HG03280 (cell line): ENCODE measurements around the gene CD68.
A peak's percentile ranks its signal among the peaks of the same experiment; 100 is the strongest.

Source experiments
- ATAC-seq: cut with Tn5 transposase; IDR thresholded peaks from one replicate; pipeline ENCODE4 v1.9.1; 2021; ENCODE audit warnings: mild to moderate bottlenecking, moderate library complexity; ENCODE audit not compliant: unreplicated experiment

Gene CD68

GRCh38 chr17:7579001-7579833 is at the start of gene CD68:
Gene CD68 (plus strand): TSS chr17:7579638. CDS start chr17:7579678, 40 bp downstream.
- peak; percentile 33 for ATAC-seq

GRCh38 chr17:7530023-7530900 is 49.2 kb upstream of the CD68 start:
- ATAC-seq: no peak

- no peak for ATAC-seq
Observed at GRCh38 chr17:7538050-7538449, 41.4 kb upstream of the CD68 start.

GRCh38 chr17:7538891-7539545 is 40.4 kb upstream of the CD68 start:
- ATAC-seq: no peak

- ATAC-seq: no peak
Observed at GRCh38 chr17:7541074-7541621, 38.3 kb upstream of the CD68 start.

- ATAC-seq: no peak
Observed at GRCh38 chr17:7544911-7545310, 34.5 kb upstream of the CD68 start.

GRCh38 chr17:7548585-7549400 is 30.6 kb upstream of the CD68 start, which contains the start of gene TNFSF12:
Gene TNFSF12 (plus strand): TSS chr17:7549058. CDS start chr17:7549154, 96 bp downstream.
- ATAC-seq: no peak

- ATAC-seq: no peak
Observed at GRCh38 chr17:7549401-7550055, 29.9 kb upstream of the CD68 start.

GRCh38 chr17:7550344-7550743 is 29.1 kb upstream of the CD68 start:
- no peak for ATAC-seq

- ATAC-seq: no peak
Observed at GRCh38 chr17:7551396-7551795, 28.0 kb upstream of the CD68 start.

- peak; percentile 75 for ATAC-seq
Observed at GRCh38 chr17:7552621-7553051, 26.8 kb upstream of the CD68 start.

- no peak for ATAC-seq
Observed at GRCh38 chr17:7553356-7553755, 26.1 kb upstream of the CD68 start.

- ATAC-seq: no peak
Observed at GRCh38 chr17:7555320-7555948, 24.0 kb upstream of the CD68 start.

- no peak for ATAC-seq
Observed at GRCh38 chr17:7556627-7557026, 22.8 kb upstream of the CD68 start.

- ATAC-seq: no peak
Observed at GRCh38 chr17:7557147-7557764, 22.2 kb upstream of the CD68 start.

GRCh38 chr17:7557775-7558543 is 21.5 kb upstream of the CD68 start:
- ATAC-seq: no peak

- ATAC-seq: no peak
Observed at GRCh38 chr17:7558544-7559319, 20.7 kb upstream of the CD68 start, which contains the start of gene TNFSF13. Gene TNFSF13 (plus strand): TSS chr17:7558750. CDS start chr17:7559040, 290 bp downstream.
